GM15510 (cell line): ENCODE measurements around the gene ATP8A1.

Source experiments
- POLR2A ChIP-seq: IDR thresholded peaks from 3 replicates; pipeline ENCODE4 v1.6.1; 2011; ENCODE audit warnings: borderline replicate concordance; ENCODE audit not compliant: insufficient read length; ENCODE audit errors: extremely low read depth

The ATP8A1 gene

DNA sequence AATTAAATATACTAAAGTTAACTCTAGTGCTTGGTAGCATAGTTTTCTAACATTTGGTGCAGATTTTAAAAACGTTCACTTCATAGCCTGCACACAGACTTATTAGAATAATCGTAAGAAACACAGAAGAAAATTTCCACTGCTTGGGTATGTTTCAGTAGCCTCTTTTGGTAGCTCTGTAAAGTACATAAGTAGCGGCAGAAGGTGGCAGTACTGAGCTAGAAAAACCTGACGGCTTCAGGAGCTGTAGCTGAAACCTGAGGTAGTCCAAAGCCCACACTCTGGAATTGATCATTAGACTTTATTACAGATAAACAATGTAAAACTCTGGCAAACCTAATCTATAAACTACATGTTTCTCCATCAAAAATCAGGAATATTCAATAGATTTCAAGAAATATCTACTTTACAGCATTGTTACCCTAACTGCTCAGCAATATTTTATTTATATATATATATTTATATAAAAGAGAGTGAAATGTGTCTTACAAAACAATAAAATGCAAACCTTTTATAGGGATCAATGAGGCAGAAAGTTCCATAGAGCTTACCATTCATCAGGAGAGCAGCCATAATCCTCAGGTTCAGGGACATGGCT, 88.2 kb downstream of the ATP8A1 start:
- TF ChIP-seq POLR2A, result no peak

DNA sequence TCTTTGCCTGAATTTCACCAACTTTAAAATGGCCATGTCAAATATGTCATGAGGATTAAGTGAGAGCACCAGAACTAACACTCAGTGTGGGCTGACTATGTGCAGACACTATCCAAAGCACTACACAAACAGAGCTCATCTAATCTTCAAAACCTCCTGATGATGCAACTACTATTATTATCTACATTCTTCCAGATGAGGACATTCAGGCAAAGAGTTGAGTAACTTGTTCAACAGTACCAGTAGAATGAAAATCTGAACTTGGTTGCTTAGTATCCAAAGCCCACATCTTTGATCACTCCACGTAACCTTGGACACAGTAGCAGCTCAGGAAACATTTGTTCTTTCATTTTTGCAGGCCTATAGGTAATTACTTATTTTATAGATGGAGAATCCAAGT, 90.1 kb downstream of the ATP8A1 start:
- TF ChIP-seq POLR2A, result no peak

GRCh38 chr4:42562016-42562415, 94.9 kb downstream of the ATP8A1 start:
- no peak for TF ChIP-seq POLR2A

DNA sequence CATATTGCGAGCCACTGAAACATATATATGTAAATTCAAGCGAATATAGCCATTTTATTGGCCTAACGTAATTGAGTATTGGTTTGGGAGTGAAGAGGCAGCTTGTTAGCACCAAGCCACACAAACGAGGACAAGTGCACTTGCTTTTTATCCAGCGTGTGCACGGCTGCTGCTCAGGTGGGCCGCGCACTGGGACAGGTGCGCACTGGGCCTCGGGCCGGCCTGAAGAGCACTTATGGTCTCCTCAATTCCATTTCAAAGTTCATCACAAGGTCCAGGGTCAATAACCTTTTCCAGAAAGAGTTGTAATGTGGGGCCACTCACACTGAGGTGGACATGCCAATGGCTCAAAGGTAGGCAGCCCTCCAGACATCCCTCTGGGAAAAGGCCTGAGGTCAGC, 95.9 kb downstream of the ATP8A1 start:
- TF ChIP-seq POLR2A, result no peak

- no peak for TF ChIP-seq POLR2A
Observed at GRCh38 chr4:42560467-42560861, 96.4 kb downstream of the ATP8A1 start.

DNA sequence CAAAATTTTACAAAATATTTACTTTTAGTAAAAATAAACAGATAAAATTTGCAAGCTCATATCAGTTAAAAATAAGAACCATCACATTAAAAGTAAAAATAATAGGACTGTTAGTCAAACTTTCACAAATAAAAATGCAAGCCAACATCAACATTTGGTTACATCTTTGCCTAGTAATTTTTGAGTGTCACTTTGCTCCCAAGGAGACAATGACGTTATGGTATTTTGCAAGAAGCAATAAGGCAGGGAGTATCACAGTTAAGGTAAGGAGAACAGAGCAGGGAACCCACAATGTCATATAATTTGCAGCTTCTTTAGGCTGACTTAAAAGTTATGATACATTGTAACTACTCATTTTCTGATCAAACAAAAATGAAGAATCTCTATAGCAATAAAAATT, 98.7 kb downstream of the ATP8A1 start:
- no peak for TF ChIP-seq POLR2A

DNA sequence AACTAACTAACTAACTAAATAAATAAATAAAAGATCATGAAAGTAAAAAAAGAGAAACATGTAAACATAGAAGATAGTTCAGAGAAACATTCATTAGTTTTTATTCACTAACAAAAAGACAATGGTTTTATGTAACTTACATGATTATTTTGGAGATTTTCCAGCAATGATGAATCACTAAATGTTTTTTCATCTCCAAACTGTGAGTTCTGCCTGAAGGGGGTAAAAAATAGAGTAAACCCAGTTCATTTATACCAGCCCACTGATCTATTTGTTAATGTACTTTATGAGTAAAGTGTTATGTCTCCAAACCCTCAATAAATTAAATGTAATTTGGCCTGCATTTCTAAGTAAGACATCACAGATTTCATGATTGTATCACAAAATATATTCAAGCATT, 101.1 kb downstream of the ATP8A1 start:
- no peak for TF ChIP-seq POLR2A

GRCh38 chr4:42554072-42554471, 102.8 kb downstream of the ATP8A1 start:
- TF ChIP-seq POLR2A, result no peak

DNA sequence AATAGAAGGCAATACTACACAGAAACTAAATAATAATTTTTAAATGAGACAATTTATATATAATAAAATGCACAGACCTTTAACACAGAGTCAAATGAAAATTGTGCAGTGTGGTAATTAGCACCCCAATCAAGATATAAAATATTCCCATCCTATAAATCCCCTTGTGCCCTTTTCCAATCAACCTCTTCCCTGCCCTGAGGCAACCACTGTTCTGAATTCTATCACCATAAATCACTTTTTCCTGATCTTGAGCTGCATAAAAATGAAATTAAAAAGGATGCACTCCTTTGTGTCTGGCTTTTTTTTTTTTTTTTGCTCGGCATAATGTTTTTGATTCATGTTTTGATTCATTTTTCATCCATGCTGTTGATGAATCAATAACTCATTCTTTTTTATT, 107.0 kb downstream of the ATP8A1 start:
- TF ChIP-seq POLR2A, result no peak

DNA sequence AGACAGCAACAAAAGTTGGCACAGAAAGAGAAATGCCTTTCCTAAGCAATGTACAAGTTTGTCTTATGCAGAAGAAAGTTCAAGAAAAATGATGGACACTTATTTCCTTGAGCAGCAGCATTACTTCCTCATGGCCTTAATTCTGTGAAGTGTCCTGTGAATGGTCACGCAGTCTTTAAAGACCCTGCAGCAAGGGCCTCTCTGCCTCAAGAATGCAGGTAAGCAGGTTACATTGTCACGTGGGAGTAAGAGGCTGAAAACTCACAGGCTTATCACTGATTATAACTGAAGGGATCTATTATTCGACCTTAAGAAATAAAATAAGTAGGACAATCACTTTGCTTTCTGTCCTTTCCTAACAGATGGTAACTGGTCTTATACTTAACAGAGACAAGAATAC, 109.1 kb downstream of the ATP8A1 start:
- TF ChIP-seq POLR2A, result no peak

GRCh38 chr4:42543762-42544161, 113.1 kb downstream of the ATP8A1 start:
- no peak for TF ChIP-seq POLR2A

GRCh38 chr4:42543126-42543525, 113.8 kb downstream of the ATP8A1 start:
- TF ChIP-seq POLR2A, result no peak

DNA sequence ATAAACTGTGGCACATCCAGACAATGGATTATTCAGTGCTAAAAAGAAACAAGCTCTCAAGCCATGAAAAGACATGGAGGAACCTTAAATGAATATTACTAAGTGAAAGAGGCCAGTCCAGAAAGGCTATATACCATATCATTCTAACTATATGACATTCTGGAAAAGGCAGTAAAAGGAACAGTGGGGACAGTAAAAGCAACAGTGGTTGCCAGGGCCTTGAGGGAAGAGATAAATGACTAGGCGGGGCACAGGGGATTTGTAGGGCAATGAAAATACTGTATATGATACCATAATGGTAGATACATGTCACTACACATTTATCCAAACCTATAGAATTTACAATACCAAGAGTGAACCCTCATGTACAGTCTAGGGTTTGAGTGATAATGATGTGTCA, 115.3 kb downstream of the ATP8A1 start:
- TF ChIP-seq POLR2A, result no peak

DNA sequence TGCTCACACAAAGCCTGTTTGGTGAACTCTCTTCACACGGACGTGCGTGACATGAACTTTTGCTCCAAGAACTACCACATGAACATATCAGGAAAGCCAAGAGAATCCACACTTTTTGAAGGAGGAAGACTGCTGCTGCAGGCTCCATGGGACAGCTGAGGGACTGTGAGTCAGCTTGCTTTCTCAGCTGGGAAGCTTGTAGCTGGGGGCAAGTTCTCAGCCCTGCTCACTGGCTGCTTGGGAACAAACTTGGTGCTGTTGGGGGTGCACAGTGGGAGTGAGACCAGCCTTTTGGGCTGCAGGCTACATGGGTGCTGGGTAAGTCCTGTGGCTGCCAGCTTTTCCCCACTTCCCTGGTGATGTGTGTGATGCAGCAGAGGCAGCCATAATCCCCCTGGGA, 123.9 kb downstream of the ATP8A1 start:
- TF ChIP-seq POLR2A, result no peak

DNA sequence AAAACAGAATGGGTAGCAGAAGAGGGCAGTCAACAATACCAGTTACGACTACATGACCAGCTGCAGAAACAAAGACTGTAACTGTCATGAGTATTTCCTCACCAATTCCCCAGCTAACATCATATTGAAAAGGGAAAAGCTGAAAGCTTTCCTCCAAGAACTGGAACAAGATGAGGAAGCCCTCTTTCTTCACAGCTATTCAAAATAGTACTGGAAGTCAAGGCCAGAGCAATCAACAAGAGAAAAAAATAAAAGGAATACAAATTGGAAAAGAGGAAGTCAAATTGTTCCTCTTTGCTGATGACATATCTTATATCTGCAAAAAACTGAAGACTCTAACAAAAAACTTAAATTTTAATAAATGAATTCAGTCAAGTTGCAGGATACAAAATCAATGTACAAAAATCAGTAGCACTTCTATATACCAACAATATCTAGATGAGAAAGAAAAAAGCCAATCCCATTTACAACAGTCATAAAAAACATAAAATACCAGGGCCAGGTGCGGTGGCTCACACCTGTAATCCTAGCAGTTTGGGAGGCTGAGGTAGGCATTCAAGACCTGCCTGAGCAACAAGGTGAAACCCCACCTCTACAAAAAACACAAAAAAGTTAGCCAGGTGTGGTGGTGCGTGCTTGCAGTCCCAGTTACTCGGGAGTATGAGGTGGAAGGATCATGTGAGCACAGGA, 125.4 kb downstream of the ATP8A1 start:
- TF ChIP-seq POLR2A, result no peak

GRCh38 chr4:42523066-42523718, 133.7 kb downstream of the ATP8A1 start:
- no peak for TF ChIP-seq POLR2A

GRCh38 chr4:42519803-42520417, 137.0 kb downstream of the ATP8A1 start:
- no peak for TF ChIP-seq POLR2A
